Spinal cord (tissue), 10 donors: Measurements from ENCODE around the gene PIAS1. TPM values are rescaled to one million over a fixed set of nuclear protein-coding genes. Genes with fewer than 3 reads are reported as not detected.
"Not testable (repeated sequence)": the region's sequence is repeated elsewhere in the genome, so short reads cannot be mapped to it uniquely, and the experiment has no call there.

ENCODE experiments used
- DNase-seq, 6 donors: peaks; one replicate each; pipeline versions ENCODE4 v3.0.0 to v3.0.0-alpha.2; 2013 to 2015; ENCODE audit warnings: low spot score in 6 of 6, low read depth in 4 of 6
- H3K27ac ChIP-seq: one replicate; pipeline ENCODE4 v1.5.1; 2013; ENCODE audit warnings: low read depth, low read length, control low read depth
- H3K27me3 ChIP-seq: one replicate; pipeline ENCODE4 v1.6.1; 2013; ENCODE audit warnings: low read length; ENCODE audit not compliant: control insufficient read depth, insufficient read depth
- H3K36me3 ChIP-seq: one replicate; pipeline ENCODE4 v1.6.1; 2013; ENCODE audit warnings: low read length; ENCODE audit not compliant: control insufficient read depth, insufficient read depth
- H3K4me1 ChIP-seq: one replicate; pipeline ENCODE4 v1.6.1; 2013; ENCODE audit warnings: low read length; ENCODE audit not compliant: control insufficient read depth, insufficient read depth
- H3K4me3 ChIP-seq: one replicate; pipeline ENCODE4 v1.5.1; 2013; ENCODE audit warnings: low read depth, low read length, control low read depth
- H3K9me3 ChIP-seq: one replicate; pipeline ENCODE4 v1.6.1; 2013; ENCODE audit warnings: low read length; ENCODE audit not compliant: control insufficient read depth, insufficient read depth
- WGBS: methylation state at CpG from one replicate; pipeline ENCODE4 v1.1.5; 2013; ENCODE audit warnings: missing lambda C conversion rate; ENCODE audit not compliant: insufficient coverage; 5-methylcytosine and 5-hydroxymethylcytosine counted together
- polyA plus RNA-seq, 2 donors: library from polyadenylated mRNA; unstranded; fragments of 120-200 nt; gene quantifications; one replicate each; pipeline ENCODE4 v1.2.1, GENCODE V29; 2013; ENCODE audit not compliant: insufficient read length in 2 of 2
- total RNA-seq, 2 donors: library from RNA; depleted of rRNA in 1 of 2; stranded (reverse); fragments of 120-200 nt in 1 of 2; fragments of >200 nt in 1 of 2; gene quantifications; one replicate each; pipeline versions ENCODE4 v1.2.3 to v1.2.4, GENCODE V29; 2013 to 2014
- donor health status: healthy.

PIAS1 gene
- total and polyA plus RNA-seq, 4 donors = 34.4 to 48.5 (median 37.7) TPM

DNA sequence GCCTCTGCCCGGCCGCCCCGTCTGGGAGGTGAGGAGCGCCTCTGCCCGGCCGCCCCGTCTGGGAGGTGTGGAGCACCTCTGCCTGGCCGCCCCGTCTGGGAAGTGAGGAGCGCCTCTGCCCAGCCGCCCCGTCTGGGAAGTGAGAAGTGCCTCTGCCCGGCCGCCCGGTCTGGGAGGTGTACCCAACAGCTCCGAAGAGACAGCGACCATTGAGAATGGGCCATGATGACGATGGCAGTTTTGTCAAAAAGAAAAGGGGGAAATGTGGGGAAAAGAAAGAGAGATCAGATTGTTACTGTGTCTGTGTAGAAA lies 168.3 kb downstream of the PIAS1 start:
- not testable (repeated sequence) for H3K4me3 ChIP-seq, DNase-seq, H3K4me1 ChIP-seq, H3K27ac ChIP-seq, H3K27me3 ChIP-seq, H3K9me3 ChIP-seq, H3K36me3 ChIP-seq
- WGBS = 100% methylated on average over 14 of the region's 18 CpGs

DNA sequence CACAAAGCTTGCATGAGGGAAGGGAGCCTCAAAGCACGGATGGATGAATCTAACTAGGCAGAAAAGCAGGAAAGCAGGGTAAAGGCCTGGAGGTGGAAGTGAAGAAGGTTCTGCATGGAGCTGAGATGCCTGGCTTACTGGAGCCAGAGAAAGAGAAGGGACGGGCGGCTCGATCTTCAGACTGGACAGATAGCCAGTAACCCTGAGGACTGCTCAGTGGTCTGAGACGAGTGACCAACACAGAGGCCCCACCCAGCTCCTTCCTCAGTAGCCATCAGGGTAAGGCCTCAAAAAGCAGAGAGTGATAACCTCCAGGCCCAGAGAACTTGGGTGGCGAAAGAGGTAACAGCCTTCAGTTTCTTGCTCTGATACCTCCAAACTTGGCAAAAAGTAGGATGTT lies 169.1 kb downstream of the PIAS1 start:
- H3K27me3 ChIP-seq = no peaks in the 10 kb centered on the region
- WGBS = 100% methylated on average over 5 of the region's 6 CpGs
- DNase-seq = no peak
- no peak overlapping the region for H3K4me3 ChIP-seq
- H3K4me1 ChIP-seq = peaks cover 6% of the 10 kb centered on the region
- peaks cover 5% of the 10 kb centered on the region for H3K36me3 ChIP-seq
- no peaks in the 10 kb centered on the region for H3K9me3 ChIP-seq
- no peak overlapping the region for H3K27ac ChIP-seq

DNA sequence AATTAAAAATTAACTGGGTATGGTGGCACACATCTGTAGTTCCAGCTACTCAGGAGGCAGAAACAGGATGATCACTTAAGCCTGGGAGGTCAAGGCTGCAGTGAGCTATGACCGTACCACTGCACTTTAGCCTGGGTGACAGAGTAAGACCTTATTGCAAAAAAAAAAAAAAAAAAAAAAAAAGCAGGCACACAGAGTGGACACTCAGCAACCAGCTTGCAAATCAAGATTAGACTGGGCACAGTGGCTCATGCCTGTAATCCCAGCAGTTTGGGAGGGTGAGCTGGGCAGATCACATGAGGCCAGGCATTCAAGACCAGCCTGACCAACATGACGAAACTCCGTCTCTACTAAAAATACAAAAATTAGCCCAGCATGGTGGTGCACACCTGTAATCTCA lies 170.0 kb downstream of the PIAS1 start:
- Histone ChIP-seq H3K27ac (no peak overlapping the region), H3K4me3 (no peak overlapping the region), H3K36me3 (peaks cover 2% of the 10 kb centered on the region), H3K27me3 (no peaks in the 10 kb centered on the region), H3K9me3 (no peaks in the 10 kb centered on the region), H3K4me1 (peaks cover 15% of the 10 kb centered on the region)
- WGBS = 100% methylated on average over 1 of the region's 3 CpGs
- DNase-seq = no peak

DNA sequence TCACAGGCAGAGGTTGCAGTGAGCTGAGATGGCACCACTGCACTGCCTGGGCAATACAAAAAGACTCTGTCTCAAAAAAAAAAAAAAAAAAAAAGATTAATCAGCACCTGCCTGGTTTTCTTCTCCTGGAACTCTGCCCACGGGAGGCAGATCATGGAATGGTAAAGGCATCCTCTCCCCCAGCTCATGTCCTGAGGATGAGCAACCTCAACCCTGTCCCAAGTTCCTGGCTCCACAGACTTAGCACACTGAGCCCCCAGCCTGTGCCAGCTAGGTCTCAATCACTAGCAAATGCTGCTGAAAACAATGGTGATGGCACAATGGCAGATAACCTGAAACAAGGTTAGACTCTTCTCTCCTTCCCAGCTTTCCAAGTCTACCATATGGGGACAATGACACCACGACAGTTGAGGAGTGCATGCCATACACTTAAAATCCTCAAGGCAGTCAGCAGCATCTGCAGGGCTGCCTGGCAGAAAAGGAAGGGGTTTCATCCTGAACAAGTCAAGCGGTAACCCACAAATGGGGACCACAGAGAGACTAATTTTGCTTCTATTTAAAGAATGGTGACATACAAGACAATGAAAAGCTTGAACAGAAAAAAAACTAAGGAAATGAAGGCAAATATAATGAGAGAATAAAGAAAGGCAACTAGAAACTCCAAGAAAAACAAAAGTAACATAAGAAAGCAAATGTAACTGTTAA lies 170.6 kb downstream of the PIAS1 start:
- Histone ChIP-seq H3K36me3 (peaks cover 2% of the 10 kb centered on the region), H3K27me3 (no peaks in the 10 kb centered on the region), H3K4me3 (no peak overlapping the region), H3K9me3 (no peaks in the 10 kb centered on the region), H3K27ac (no peak overlapping the region), H3K4me1 (peaks cover 15% of the 10 kb centered on the region)
- 50% methylated on average over 1 of the region's 3 CpGs for WGBS
- no peak for DNase-seq

DNA sequence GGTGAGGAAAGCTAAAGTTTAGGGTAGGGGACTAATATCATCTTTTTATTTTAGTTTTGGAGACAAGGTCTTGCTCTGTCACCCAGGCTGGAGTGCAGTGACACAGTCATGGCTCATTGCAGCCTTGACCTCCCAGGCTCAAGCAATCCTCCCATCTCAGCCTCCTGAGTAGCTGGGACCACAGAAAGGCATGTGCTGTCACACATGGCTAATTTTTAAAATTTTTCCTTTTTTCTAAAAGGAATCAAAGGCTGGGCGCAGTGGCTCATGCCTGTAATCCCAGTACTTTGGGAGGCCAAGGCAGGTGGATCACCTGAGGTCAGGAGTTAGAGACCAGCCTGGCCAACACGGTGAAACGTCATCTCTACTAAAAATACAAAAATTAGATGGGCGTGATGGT lies 171.3 kb downstream of the PIAS1 start:
- WGBS = 100% methylated on average over 1 of the region's 4 CpGs
- H3K4me3 ChIP-seq, H3K9me3 ChIP-seq, H3K27ac ChIP-seq, H3K36me3 ChIP-seq, DNase-seq, H3K27me3 ChIP-seq: not testable (repeated sequence)
- H3K4me1 ChIP-seq = peaks cover 22% of the 10 kb centered on the region

DNA sequence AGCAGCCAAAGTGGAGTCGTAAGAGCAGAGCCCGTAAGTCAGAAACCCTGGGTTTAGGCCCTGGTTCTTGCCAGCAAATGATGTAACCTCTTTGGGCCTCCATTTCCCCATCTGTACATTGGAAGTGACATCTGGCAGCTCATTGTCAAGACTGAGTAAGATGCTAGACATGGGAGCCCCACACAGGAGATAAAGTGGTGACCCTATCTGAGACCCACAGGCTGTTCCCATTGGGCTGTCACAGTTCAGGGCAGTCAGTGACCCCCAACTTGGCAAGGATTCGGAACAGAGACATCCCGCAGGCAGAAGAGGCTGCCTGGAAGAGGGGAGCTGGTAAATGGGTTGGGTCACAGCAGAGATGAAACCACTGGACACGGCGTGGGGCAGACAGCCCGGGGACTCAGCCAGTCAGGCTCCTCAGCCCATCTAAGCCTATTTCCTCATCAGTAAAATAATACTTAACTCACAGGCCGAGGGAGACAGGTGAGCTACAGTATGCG lies 173.6 kb downstream of the PIAS1 start:
- DNase-seq = no peak
- Histone ChIP-seq H3K9me3 (no peaks in the 10 kb centered on the region), H3K4me1 (peaks cover 32% of the 10 kb centered on the region), H3K4me3 (no peak overlapping the region), H3K27ac (no peak overlapping the region), H3K27me3 (no peaks in the 10 kb centered on the region), H3K36me3 (no peaks in the 10 kb centered on the region)
- 91% methylated on average over 6 of the region's 9 CpGs for WGBS

DNA sequence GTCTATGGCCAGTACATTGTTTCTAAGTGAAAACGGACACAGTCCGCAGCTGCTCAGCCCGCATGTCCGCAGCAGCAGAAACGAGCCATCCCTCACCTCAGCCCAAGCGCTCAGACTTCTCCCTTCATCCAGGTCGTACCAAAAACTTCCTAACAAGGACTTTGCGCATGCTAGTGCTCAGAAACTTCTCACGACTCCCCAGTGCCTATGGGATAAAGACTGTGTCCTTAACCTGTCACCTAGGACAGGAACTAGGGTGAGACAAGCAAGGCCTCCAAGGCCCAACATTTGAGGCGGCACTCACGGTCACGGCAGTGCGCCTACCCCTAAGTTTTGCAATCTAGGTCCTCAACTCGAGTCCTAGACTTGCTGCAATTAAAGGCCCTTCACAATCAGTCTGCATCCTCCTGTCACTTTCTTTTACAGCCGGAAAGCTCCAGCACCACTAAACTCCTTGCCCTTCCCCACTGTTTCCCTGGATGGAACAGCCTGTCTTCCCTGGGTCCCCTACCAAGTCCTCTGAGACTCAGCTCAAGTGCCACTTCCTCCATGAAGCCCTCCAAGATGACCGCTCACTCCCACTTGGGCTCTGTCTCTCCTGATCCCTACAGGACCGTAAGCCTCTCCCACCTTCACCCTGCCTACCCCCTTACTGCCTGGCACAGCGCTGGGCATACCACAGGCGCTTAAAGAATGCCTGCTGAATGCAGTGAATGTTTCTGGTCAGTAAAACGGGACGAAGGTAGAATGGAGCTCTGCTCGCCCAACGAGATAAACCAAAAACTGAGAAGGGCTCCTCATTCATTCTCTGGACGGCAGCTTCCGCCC lies 174.2 kb downstream of the PIAS1 start:
- Histone ChIP-seq H3K27me3 (no peaks in the 10 kb centered on the region), H3K27ac (no peak overlapping the region), H3K9me3 (no peaks in the 10 kb centered on the region), H3K4me1 (peaks cover 32% of the 10 kb centered on the region), H3K36me3 (no peaks in the 10 kb centered on the region), H3K4me3 (peak overlapping the region; percentile 72)
- DNase-seq = no peak
- 42% methylated on average over 24 of the region's 25 CpGs for WGBS

DNA sequence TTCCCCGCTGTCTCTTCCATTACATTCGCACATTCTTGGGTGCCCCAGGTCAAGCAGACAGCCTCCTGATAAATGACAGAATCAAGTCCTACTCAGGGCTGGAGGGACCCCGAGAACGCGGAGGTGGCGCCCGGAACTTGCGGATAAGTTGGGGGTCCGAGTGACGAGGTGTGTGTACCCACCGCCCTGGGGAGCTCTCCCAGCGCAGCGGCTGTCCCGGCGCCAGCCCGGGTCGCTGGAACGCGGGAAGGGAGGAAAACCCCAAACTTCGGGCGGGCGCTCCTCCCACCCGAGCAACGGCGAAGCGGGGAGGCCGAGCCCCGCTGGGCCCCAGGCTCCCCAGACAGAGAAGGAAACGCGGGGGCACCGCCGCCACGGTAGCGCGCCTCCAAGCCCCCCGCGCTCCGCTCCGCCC lies 174.9 kb downstream of the PIAS1 start:
- DNase-seq = peak in 1 of 6 donors; percentile 18
- no peak overlapping the region for H3K27ac ChIP-seq

DNA sequence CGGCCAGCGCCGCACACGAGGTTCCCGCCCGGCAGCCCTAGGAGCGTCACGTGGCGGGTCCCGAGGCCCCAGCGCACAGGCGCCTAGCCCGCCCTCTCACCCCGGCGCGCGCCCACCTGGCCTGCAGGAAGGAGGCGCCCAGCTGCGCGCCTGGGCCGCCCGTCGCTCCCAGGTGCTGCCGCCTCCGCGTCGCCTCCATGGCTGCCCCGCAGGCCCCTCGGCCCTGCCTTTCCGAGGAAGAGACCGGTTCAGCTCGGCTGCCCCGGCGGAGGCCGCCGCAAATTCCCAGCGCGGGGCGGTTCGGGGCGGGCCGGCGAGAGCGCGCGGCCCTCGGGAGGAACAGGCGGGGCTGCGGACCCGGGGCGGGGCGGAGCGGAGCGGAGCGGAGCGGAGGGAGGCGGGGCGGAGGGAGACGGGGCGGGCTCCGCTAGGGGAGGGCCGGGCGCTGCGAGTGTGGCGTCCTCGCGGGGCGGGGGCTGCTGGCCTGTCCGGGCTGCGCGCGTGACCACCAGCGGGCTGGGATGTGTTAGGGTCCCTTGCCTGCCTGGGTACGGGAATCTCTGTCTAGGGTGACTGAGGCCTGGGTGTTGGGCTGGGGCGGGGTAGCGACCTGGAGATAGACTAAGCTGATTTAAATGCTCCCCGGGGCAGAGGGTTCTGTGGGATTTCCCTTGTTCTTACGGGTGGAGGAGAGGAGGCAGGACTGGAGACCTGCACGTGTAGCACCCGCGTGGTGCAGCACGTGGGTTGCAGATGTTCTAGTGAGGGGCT lies 175.5 kb downstream of the PIAS1 start, which contains the start of gene CLN6:
Gene CLN6 (minus strand): TSS at position 343 of the 771 bp plus-strand sequence. CDS start 144 bp downstream, at position 199.
- peak within 1 kb of the TSS; percentile 72 for H3K4me3 ChIP-seq
- DNase-seq = peak in 5 of 6 donors; percentile 45 to 93 (median 68)
- H3K4me1 ChIP-seq = peaks cover 39% of the 10 kb centered on the region
- no peaks in the 10 kb centered on the region for H3K27me3 ChIP-seq
- under 1% methylated on average over 78 of the region's 82 CpGs for WGBS
- no peaks in the 10 kb centered on the region for H3K36me3 ChIP-seq
- H3K9me3 ChIP-seq = no peaks in the 10 kb centered on the region
- no peak within 1 kb of the TSS for H3K27ac ChIP-seq

More for the DNA sequence above, 174.9 kb downstream of the PIAS1 start:
- 0% methylated on average over 39 of the region's 39 CpGs for WGBS
- H3K27me3 ChIP-seq = no peaks in the 10 kb centered on the region
- no peaks in the 10 kb centered on the region for H3K9me3 ChIP-seq
- peaks cover 33% of the 10 kb centered on the region for H3K4me1 ChIP-seq
- peak overlapping the region; percentile 72 for H3K4me3 ChIP-seq
- no peaks in the 10 kb centered on the region for H3K36me3 ChIP-seq
